HAP-1 (cell line): Measurements from ENCODE around the gene BLOC1S4.

Source experiments
- DNase-seq, 2 experiments: peaks; one replicate each; pipeline ENCODE4 v3.0.0-alpha.2; 2016 to 2020; ENCODE audit warnings: low spot score in 2 of 2
- H3K27me3 ChIP-seq: fragments of 250-450 bp; sonication (Bioruptor Pico); 2 replicates; pipeline ENCODE4 v1.5.1; 2020; ENCODE audit warnings: low read depth, mild to moderate bottlenecking, moderate library complexity
- H3K36me3 ChIP-seq: fragments of 250-450 bp; sonication (Bioruptor Pico); replicated peaks from 2 replicates; pipeline ENCODE4 v1.5.1; 2020; ENCODE audit warnings: mild to moderate bottlenecking
- H3K4me1 ChIP-seq: fragments of 250-450 bp; sonication (Bioruptor Pico); 2 replicates; pipeline ENCODE4 v1.5.1; 2020; ENCODE audit warnings: mild to moderate bottlenecking
- H3K4me3 ChIP-seq: fragments of 250-450 bp; sonication (Bioruptor Pico); 2 replicates; pipeline ENCODE4 v1.5.1; 2020; ENCODE audit warnings: mild to moderate bottlenecking, moderate library complexity
- H3K9me3 ChIP-seq: fragments of 250-450 bp; sonication (Bioruptor Pico); 2 replicates; pipeline ENCODE4 v1.5.1; 2020; ENCODE audit warnings: mild to moderate bottlenecking, moderate library complexity
- in situ Hi-C: fragments of 300-500 bp; cut with MboI; formaldehyde crosslinking; loops from 3 replicates; pipeline ENCODE4 v1.14.3; 2020; ENCODE audit warnings: low sequenced_read_pairs, inconsistent platforms, mixed read lengths

Gene BLOC1S4

DNA sequence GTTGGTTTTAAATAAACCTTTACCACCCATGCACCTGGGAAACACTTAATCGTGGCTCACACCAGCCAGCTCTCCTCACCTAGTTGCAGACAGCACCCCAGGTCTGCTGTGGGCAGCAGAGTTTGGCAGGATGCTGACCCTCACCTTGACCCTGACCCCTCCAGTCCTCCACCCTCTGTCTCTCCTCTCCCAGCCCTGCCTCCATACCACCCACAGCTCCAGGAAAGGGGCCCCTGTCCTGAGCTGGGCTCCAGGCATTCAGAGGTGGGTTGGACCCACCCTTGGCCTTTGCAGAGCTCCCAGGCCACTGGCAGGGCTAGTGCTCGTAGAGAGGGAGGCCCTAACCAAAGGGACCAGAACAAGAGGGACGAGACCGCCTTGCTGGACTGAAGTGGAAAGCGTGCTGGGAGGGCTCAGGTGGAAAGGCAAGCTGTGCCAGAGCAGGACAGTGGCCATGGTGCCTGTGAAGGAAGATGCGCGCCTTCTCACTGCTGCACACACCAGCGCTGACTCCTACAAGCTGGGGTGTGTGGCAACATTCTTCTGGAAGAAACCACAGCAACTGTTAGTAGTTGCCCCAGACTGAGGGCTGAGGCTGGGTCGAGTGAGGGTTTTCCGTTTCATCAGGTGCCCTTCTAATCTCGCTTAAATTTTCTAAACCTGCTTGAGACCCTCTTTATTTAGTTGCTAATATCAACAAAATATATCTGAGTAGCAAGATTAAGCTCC, 32.9 kb upstream of the BLOC1S4 start:
- H3K9me3 ChIP-seq: peaks cover 3% of the 10 kb centered on the region; the same call in 1 of the 2 replicates
- no peaks in the 10 kb centered on the region for H3K4me1 ChIP-seq
- no peak for DNase-seq
- in situ Hi-C loops: no loop called here
- no peaks in the 10 kb centered on the region for H3K36me3 ChIP-seq
- H3K27me3 ChIP-seq: no peaks in the 10 kb centered on the region
- no peak overlapping the region for H3K4me3 ChIP-seq

DNA sequence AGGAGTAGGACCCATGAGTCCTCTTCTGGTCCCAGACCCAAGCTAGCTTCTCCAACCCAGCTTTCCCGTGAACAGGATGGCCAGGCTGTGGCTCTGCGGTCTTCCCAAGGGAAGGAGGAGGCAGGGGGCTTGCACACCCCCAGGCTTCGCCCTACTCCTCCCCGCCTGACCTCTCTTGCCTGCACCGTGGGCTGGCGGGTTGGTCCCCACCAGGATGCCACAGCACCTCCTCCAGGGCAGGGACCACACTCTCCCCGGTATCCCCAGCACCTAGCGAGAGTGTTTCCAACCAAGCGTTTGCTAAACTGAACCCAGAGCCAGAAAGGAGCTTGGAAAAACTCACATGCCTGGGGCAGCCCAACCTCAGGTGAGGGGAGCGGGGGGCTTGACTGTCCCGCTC, 31.3 kb upstream of the BLOC1S4 start:
- H3K4me1 ChIP-seq: no peaks in the 10 kb centered on the region
- peaks cover 3% of the 10 kb centered on the region; the same call in 1 of the 2 replicates for H3K9me3 ChIP-seq
- H3K36me3 ChIP-seq: no peaks in the 10 kb centered on the region
- in situ Hi-C loops: no loop called here
- DNase-seq: no peak
- H3K27me3 ChIP-seq: no peaks in the 10 kb centered on the region
- H3K4me3 ChIP-seq: no peak overlapping the region

DNA sequence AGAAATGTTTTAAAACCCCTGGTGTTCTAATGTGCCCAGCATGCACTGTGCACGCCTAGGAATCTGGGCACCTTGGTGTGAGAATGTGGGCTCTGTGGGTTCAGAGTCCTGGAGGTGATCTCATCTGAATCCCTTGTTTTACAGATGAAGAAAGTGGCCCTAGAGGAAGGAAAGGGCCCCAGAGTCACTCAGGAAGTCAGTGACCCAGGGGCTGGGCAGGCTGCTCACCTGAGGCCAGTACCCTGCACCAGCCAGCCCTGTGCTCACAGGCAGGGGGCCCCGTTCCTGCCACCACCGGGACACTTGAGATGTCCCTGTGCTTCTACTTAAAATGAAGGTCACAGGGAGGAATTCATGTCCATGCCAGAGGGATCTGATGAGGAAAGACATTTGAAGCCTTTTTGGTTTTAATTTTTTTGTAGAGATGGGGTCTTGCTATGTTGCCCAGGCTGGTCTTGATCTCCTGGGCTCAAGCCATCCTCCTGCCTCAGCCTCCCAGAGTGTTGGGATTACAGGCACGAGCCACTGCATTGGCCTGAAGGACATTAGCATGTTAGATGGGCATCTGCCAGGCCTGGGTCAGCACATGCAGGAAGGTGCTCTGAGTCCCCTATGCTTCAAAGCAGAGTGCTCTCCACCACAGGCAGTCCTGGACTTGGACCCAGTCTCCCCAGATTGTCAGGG, 29.7 kb upstream of the BLOC1S4 start:
- in situ Hi-C loops: no loop called here
- Histone ChIP-seq H3K4me3 (no peak overlapping the region), H3K36me3 (no peaks in the 10 kb centered on the region), H3K27me3 (no peaks in the 10 kb centered on the region), H3K4me1 (no peaks in the 10 kb centered on the region), H3K9me3 (peaks cover 3% of the 10 kb centered on the region; the same call in 1 of the 2 replicates)
- no peak for DNase-seq

DNA sequence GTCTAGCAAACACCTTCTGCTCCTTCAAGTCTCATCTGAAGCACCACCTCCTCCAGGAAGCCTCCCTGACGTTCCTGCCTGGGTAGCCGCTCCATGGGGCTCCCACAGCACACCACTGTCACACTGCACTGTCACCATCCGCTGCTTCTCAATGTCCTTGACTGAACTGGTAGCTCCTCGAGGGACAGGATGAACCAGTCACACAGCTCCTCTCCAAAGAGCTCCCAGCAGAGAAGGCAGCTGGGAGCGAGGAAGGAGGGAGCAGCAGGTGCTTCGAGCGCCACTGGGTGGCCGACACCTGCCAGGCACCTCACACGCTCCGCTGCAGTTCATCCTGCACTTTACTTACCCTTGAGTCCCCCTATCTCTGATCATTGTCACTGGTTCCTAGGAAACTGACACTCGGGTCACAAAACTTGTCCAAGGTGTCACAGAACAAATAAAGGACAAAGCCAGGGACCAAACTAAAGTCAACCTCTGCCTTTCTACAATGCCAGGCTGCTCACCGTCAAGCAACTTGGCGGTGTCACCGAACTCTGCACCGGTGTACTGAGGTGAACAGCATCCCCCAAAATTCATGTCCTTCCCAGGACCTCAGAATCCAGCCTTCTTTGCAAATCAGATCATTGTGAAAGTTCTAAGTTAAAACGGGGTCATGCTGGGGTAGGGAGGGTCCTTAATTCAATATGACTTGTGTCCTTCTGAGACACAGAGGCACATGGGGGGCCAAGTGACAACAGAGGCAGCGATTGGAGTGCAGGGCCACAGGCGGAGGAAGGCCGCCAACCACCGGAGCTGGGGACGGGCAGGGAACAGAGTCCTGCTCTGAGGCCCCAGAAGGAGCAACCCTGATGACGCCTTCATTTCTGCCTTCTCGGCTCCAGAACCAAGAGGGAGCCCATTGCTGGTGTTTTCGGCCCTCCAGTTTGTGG, 27.8 kb upstream of the BLOC1S4 start:
- no peak for DNase-seq
- no peaks in the 10 kb centered on the region for H3K4me1 ChIP-seq
- H3K27me3 ChIP-seq: no peaks in the 10 kb centered on the region
- no peaks in the 10 kb centered on the region for H3K36me3 ChIP-seq
- in situ Hi-C loops: no loop called here
- H3K4me3 ChIP-seq: no peak overlapping the region
- H3K9me3 ChIP-seq: peaks cover 3% of the 10 kb centered on the region; the same call in 1 of the 2 replicates

DNA sequence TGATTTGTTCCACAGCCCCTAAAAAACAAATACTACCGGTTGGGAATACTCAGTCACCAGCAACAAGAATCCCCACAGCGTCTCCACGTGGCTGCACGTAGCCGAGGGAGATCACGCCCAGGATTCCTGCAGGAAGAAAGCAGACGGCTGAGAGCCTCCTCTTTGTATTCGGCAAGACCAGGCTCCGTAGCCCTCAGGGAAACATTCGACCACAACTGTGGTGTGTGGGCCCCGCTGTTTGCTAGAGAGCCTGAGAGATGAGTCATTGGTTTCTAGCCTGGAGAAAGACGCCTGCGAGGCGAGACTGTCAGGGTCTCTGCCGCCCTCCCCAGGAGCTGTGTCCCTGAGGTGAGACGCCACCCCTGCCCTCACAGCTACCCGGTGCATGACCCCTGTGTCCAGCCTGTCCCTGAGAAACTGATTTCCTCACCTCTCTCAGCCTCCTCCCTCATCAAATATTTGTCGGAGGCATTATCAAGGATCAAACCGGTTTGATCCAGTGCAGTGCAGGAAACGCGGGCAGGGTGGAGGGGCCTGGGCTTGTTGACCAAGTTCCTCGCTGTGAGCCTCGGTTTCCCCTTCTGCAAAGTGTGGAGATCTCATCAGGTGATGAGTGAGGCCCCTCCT, 27.0 kb upstream of the BLOC1S4 start:
- H3K4me3 ChIP-seq: no peak overlapping the region
- no peaks in the 10 kb centered on the region for H3K36me3 ChIP-seq
- in situ Hi-C loops: no loop called here
- peaks cover 3% of the 10 kb centered on the region; the same call in 1 of the 2 replicates for H3K9me3 ChIP-seq
- H3K27me3 ChIP-seq: no peaks in the 10 kb centered on the region
- H3K4me1 ChIP-seq: no peaks in the 10 kb centered on the region
- peak in 1 of 2 experiments; percentile 41 for DNase-seq

DNA sequence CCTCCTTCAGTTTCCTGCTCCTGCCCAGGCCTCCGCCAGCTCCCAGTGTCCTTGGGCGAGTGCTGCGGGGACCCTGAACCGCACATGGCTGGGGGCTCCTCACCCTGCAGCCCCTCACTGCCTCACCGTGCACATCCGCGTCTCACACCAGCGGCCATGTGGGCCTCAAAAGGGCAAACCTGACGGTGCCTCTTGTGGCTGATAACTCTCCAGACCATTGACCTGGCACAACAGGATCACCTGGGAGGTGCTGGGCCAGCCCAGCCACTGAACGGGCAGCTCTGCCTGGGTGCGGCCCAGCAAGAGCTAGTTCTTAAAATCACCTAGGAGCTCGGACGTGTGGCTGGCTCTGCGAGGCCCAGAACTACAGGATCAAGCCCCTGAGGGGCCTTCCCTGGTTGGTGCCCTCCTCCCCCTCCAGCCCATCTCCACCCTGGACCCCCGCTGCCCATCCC, 26.4 kb upstream of the BLOC1S4 start:
- Histone ChIP-seq H3K4me1 (no peaks in the 10 kb centered on the region), H3K9me3 (peaks cover 3% of the 10 kb centered on the region; the same call in 1 of the 2 replicates), H3K4me3 (no peak overlapping the region), H3K27me3 (no peaks in the 10 kb centered on the region), H3K36me3 (no peaks in the 10 kb centered on the region)
- no peak for DNase-seq
- in situ Hi-C loops: no loop called here

DNA sequence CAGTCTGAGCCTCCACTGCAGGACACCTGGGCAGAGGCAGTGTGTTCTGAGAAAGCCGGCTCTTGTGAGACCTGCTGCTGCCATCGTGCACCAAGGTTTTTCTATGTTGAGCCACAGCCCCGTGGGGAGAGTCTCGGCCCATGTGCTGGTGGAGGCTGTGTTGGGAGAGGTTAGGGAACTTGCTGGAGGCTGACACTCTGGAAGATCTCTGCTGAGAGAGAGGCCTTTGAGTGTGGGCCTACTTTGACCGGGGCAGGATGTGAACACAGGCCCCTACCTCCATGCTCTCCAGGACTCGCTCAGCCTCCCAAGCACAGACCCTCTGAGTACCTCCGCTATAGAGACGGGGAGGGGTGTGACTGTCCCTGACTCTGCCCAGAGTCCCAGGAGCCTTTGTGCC, 23.6 kb upstream of the BLOC1S4 start:
- no peak for DNase-seq
- H3K27me3 ChIP-seq: no peaks in the 10 kb centered on the region
- H3K4me3 ChIP-seq: no peak overlapping the region
- no peaks in the 10 kb centered on the region for H3K36me3 ChIP-seq
- H3K9me3 ChIP-seq: peaks cover under 1% of the 10 kb centered on the region; the same call in 1 of the 2 replicates
- H3K4me1 ChIP-seq: no peaks in the 10 kb centered on the region
- in situ Hi-C loops: no loop called here

DNA sequence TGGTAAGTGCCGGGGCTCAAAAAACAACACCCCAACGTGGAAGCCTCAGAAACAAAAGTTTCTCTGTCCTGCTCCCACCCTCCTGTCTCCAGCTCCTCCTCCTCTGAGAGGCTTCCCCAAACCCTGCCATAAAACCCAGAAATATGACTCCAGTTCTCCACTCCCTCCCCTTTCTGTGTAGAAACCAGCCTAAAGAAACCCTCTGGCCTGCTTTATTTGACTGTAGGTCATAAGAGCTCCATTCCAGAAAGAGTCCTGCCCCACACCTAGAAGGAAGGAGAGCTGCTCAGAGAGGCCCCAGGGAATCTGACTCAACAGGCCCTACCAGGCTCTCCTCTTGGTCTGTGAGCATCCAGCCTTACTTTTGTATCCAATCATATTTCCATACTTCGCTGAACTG, 23.2 kb upstream of the BLOC1S4 start:
- no peaks in the 10 kb centered on the region for H3K36me3 ChIP-seq
- no peak for DNase-seq
- H3K9me3 ChIP-seq: no peaks in the 10 kb centered on the region; the same call in 1 of the 2 replicates
- H3K4me1 ChIP-seq: no peaks in the 10 kb centered on the region
- in situ Hi-C loops: no loop called here
- H3K4me3 ChIP-seq: no peak overlapping the region
- no peaks in the 10 kb centered on the region for H3K27me3 ChIP-seq

DNA sequence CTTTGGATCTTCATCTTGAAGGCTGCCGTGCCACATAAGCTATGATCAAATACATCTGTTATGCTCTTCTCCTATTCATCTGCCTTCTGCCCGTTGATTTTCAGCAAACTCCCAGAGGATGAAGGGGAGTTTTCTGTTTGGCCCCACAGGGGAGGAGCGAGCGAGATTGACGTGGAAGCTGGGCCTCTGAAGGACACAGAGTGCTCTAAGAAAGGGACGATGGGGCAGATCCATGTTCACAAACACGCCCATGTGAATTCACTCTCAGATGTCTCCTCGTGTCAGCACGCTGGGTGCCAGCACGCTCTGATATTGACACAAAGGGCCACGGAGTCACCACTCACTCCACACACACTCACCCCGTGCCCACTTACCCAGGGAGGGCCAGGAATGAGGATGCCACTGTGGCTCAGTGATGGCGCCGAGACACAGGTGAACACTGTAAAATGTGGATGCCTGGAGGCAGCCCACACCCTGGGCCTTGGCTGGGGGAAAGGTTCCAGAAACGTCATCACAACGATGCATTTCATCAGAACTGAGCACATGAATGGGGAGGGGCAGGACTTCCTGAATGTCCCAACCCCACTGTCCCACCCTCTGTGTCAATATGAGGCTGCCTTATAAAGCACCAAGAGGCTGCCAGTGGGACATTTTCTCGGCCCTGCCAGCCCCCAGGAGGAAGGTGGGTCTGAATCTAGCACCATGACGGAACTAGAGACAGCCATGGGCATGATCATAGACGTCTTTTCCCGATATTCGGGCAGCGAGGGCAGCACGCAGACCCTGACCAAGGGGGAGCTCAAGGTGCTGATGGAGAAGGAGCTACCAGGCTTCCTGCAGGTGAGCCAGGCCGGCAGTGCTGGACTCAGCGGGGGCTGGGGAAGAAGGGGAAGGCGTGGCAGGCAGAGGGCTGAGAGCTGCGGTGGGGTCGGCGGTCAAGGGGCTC, 22.5 kb upstream of the BLOC1S4 start, which contains the start of gene S100P:
TSS of gene S100P (plus strand) at position 648 of the 946 bp plus-strand sequence. CDS start at position 703, 55 bp downstream.
- H3K9me3 ChIP-seq: no peaks in the 10 kb centered on the region
- in situ Hi-C loops: no loop called here
- DNase-seq: no peak
- no peaks in the 10 kb centered on the region for H3K36me3 ChIP-seq
- no peak within 1 kb of the TSS for H3K4me3 ChIP-seq
- no peaks in the 10 kb centered on the region for H3K27me3 ChIP-seq
- H3K4me1 ChIP-seq: no peaks in the 10 kb centered on the region

DNA sequence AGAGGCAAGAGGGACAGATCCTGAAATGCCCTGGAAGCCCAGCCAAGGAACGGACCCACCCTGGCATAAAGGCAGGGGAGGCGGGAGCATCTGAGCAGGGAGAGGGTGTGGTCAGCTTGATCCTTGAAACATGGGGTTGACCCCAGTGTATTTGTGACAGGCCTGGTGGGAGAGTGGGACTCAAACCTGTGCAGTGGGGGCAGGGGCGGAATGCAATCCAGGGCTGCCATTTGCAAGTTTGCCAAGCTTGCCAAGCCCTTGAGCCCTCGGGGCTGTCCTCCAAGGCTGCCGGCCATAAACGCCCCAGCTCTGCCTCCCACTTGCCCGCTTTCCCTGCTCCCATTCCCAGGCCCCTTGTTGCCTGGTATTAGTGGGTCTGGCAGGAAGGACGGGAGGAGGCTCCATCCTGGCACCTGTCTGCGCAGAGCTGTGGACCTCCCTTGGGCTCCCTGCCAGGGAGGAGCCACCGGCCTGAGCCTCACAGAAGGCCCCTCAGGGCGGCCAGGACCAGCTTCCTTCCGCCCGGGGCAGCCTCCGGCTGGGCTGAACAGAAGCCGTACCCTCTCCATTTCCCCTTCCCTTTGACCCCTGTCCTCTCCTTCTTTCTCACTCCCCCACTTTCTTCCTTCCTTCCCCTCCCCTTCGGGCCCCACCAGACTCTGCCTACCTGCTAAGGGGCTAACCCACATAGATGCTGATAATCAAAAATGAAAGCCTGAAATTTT, 21.6 kb upstream of the BLOC1S4 start:
- no peaks in the 10 kb centered on the region for H3K4me1 ChIP-seq

DNA sequence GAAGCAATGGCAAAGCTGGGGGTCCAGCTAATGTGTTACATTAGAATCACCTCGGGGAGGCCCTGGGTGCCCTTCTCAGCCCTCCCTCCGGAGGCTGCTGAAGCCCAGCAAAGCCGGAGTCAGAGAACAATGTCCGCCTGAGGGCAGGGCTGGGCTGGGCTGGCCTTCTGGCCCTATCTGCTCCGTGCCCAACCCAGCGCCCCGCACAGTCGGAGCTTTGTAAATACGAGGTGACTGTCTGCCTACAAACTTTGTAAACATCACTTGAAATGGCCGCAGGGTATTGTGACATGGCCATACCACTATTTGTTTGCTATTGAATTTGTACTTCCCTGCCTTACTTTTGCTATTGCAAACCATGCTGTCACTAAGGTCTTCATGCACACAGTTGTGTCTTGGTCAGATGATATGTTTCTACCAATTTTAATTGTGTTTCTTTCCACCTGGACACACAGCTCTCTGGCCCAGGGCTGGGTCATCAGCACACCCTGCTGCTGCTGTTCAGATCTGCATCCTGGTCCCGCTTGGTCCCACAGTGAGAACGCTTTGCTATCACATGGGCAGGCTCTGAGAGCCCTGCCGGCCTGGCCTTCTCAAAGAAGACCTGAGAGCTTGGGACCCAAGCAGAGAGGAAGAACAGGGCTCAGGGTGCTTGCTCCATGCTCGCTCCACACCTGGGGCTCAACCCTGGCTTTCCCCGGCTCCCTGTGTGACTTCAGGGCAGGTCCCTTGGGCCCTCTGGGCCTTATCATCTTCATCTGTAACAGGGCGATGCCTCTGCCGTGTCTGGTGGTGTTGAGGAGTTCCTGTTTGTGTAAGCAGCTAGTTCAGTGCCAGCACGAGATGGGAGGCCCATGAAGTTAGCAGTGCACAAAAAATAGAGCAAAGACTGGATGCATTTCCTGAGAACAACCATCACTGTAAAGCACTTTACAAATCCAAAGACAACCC, 20.0 kb upstream of the BLOC1S4 start:
- Histone ChIP-seq H3K4me3 (no peak overlapping the region), H3K36me3 (no peaks in the 10 kb centered on the region), H3K27me3 (no peaks in the 10 kb centered on the region), H3K9me3 (no peaks in the 10 kb centered on the region), H3K4me1 (no peaks in the 10 kb centered on the region)
- DNase-seq: no peak
- in situ Hi-C loops: no loop called here

More for the DNA sequence above, 21.6 kb upstream of the BLOC1S4 start:
- Histone ChIP-seq H3K4me3 (no peak overlapping the region), H3K27me3 (no peaks in the 10 kb centered on the region), H3K36me3 (no peaks in the 10 kb centered on the region), H3K9me3 (no peaks in the 10 kb centered on the region)
- in situ Hi-C loops: no loop called here
- DNase-seq: no peak
